T-helper 17 cell (primary cell): ENCODE data around the gene TM9SF4. TPM values are rescaled to one million over a fixed set of nuclear protein-coding genes. Genes with fewer than 3 reads are reported as not detected.
"Not testable (repeated sequence)": the region's sequence is repeated elsewhere in the genome, so short reads cannot be mapped to it uniquely, and the experiment has no call there.

Experiments used
- ATAC-seq: fragments of 150-1000 bp; cut with Tn5 transposase; 2 replicates; pipeline ENCODE4 v1.10.0; 2021; ENCODE audit warnings: mild to moderate bottlenecking, moderate library complexity
- DNase-seq, 3 donors: peaks; one replicate each; pipeline versions ENCODE4 v3.0.0 to v3.0.0-alpha.2; 2020 to 2021
- H3K9me3 ChIP-seq: one replicate; pipeline ENCODE4 v1.7.0; 2013; ENCODE audit warnings: low read length, mild to moderate bottlenecking; ENCODE audit not compliant: control insufficient read depth, poor library complexity, severe bottlenecking
- H3K27ac Mint-ChIP-seq: one replicate; pipeline ENCODE4 v1.8.0; 2022; ENCODE audit warnings: mild to moderate bottlenecking, moderate library complexity, mixed read lengths
- H3K27me3 Mint-ChIP-seq: one replicate; pipeline ENCODE4 v1.8.0; 2022; ENCODE audit warnings: mixed read lengths
- H3K36me3 Mint-ChIP-seq: one replicate; pipeline ENCODE4 v1.8.0; 2022; ENCODE audit warnings: low read depth, mixed read lengths
- H3K4me1 Mint-ChIP-seq: one replicate; pipeline ENCODE4 v1.8.0; 2022; ENCODE audit warnings: mild to moderate bottlenecking, mixed read lengths
- H3K4me3 Mint-ChIP-seq: one replicate; pipeline ENCODE4 v1.8.0; 2022; ENCODE audit warnings: mild to moderate bottlenecking, moderate library complexity, mixed read lengths
- total RNA-seq, 4 donors: library from RNA in 2 of 4; stranded (reverse) in 2 of 4; gene quantifications; one replicate each; pipeline ENCODE4 v1.2.3 and lab custom pipeline; 2022 to 2026

TM9SF4 gene
- total RNA-seq, 2 donors from 2014 or later: 41.2 to 42.4 TPM

- DNase-seq (no peak), ATAC-seq (no peak)
- no peaks in the 10 kb centered on the region for H3K9me3 ChIP-seq
- Mint-ChIP-seq H3K27me3 (no peaks in the 10 kb centered on the region), H3K27ac (no peak overlapping the region), H3K4me1 (peaks cover 16% of the 10 kb centered on the region), H3K4me3 (no peak overlapping the region), H3K36me3 (peaks cover 5% of the 10 kb centered on the region)
Measured at GRCh38 chr20:32195581-32195980, 86.1 kb downstream of the TM9SF4 start.

DNA sequence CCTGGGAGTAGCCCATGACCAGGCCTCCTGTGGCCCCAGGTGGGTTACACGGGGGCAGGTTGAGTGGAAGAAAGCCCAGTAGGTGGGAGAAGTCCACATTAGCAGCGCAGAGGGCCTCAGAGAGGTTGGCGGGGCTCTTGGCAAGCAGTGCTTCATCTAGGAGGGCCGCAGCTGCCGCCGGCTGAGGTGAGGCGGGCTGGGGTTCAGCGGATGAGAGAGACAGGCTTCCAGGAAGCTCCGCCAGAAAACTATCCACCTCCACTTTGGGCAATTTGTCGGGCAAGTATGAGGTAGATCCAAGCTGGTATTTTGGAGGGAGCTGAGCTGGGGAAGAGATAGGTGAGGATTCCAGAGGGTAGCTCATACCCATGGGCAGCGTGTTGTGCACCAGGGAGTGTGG, 87.1 kb downstream of the TM9SF4 start:
- H3K27ac Mint-ChIP-seq, ATAC-seq, H3K36me3 Mint-ChIP-seq, DNase-seq, H3K9me3 ChIP-seq, H3K4me3 Mint-ChIP-seq, H3K27me3 Mint-ChIP-seq: not testable (repeated sequence)
- peaks cover 16% of the 10 kb centered on the region for H3K4me1 Mint-ChIP-seq

- not testable (repeated sequence) for H3K36me3 Mint-ChIP-seq, ATAC-seq, H3K27ac Mint-ChIP-seq
Measured at GRCh38 chr20:32197136-32197535, 87.6 kb downstream of the TM9SF4 start.

GRCh38 chr20:32199006-32199405, 89.5 kb downstream of the TM9SF4 start:
- H3K9me3 ChIP-seq: no peaks in the 10 kb centered on the region
- H3K27ac Mint-ChIP-seq: peak overlapping the region; percentile 57
- no peaks in the 10 kb centered on the region for H3K27me3 Mint-ChIP-seq
- ATAC-seq (no peak), DNase-seq (no peak)
- H3K4me3 Mint-ChIP-seq: no peak overlapping the region
- peaks cover 24% of the 10 kb centered on the region for H3K4me1 Mint-ChIP-seq
- peaks cover 2% of the 10 kb centered on the region for H3K36me3 Mint-ChIP-seq

More at GRCh38 chr20:32197136-32197535, 87.6 kb downstream of the TM9SF4 start:
- H3K4me3 Mint-ChIP-seq, H3K9me3 ChIP-seq, DNase-seq, H3K27me3 Mint-ChIP-seq: not testable (repeated sequence)
- H3K4me1 Mint-ChIP-seq: peaks cover 16% of the 10 kb centered on the region

- H3K27ac Mint-ChIP-seq: no peak overlapping the region
- peaks cover 42% of the 10 kb centered on the region for H3K4me1 Mint-ChIP-seq
- H3K36me3 Mint-ChIP-seq: peaks cover 2% of the 10 kb centered on the region
- DNase-seq (no peak), ATAC-seq (no peak)
- no peak overlapping the region for H3K4me3 Mint-ChIP-seq
- H3K27me3 Mint-ChIP-seq: no peaks in the 10 kb centered on the region
- H3K9me3 ChIP-seq: no peaks in the 10 kb centered on the region
Measured at GRCh38 chr20:32201296-32201976, 91.9 kb downstream of the TM9SF4 start.

DNA sequence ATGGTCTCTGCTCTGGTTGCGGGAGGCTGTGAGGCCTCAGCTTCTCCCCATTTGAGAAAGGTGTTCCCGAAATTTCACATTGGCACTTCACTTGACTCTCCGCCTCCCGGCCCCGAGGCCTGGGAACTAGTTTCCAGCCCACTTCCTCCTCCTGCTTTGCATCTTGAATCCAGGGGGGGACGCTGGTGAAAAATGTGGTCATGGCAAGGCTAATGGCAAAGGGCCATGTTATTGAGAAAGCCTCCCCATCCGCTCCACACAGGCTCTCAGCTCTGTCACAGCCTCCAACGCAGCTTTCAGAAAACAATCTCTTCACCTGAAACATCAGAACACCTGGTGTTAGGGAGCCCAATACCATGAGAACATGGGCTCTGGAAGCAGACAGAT, 92.5 kb downstream of the TM9SF4 start:
- DNase-seq (no peak), ATAC-seq (no peak)
- H3K9me3 ChIP-seq: no peaks in the 10 kb centered on the region
- no peak overlapping the region for H3K4me3 Mint-ChIP-seq
- H3K27ac Mint-ChIP-seq: peak overlapping the region; percentile 77
- peaks cover 48% of the 10 kb centered on the region for H3K4me1 Mint-ChIP-seq
- H3K27me3 Mint-ChIP-seq: no peaks in the 10 kb centered on the region
- H3K36me3 Mint-ChIP-seq: peaks cover 4% of the 10 kb centered on the region

- H3K4me3 Mint-ChIP-seq: no peak overlapping the region
- peaks cover 48% of the 10 kb centered on the region for H3K4me1 Mint-ChIP-seq
- no peaks in the 10 kb centered on the region for H3K9me3 ChIP-seq
- DNase-seq (no peak), ATAC-seq (no peak)
- no peaks in the 10 kb centered on the region for H3K27me3 Mint-ChIP-seq
- H3K27ac Mint-ChIP-seq: peak overlapping the region; percentile 99
- H3K36me3 Mint-ChIP-seq: peaks cover 2% of the 10 kb centered on the region
Measured at GRCh38 chr20:32203356-32204204, 94.1 kb downstream of the TM9SF4 start.

DNA sequence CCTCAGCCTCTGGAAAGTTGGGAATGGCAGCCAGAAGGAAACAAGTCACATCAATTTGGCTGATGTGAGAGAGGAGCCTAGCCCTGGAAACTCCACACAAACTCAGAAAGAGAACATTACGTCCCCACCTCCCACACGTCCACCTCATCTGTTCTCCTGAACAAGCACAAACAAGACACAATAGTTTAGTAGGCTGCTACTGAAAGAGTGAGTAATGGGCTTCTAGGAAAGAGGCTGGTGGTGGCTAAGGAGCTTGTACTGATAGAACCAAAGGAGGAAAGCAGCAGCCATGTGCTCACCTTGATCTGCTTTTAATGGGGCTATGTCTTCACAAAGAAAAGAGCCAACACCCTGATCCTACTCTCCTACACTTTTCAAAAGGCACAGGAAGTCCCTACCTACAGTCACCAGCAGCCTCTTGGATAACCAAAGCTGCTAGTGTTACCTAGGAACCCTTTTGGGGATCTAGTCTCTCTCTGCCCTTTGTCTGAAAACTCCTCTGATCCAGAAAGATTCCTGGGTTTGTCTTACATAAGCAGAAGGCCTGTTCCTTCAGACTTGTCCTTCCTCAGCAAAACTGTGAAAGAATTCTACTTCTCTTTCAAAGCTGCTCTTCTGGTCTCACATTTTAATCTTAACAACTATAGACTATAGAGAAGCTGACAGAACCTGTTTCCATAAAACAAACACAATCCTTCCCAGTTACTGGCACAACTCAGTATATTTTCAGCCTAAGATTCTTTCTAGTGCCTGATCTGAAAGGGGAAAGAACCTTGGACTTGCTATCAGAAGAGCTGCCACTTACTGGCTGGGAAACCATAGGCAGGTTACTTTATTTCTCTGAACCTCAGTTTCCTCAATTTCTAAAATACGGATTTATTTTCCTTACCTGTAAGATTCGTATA, 94.9 kb downstream of the TM9SF4 start:
- peaks cover 57% of the 10 kb centered on the region for H3K4me1 Mint-ChIP-seq
- ATAC-seq: no peak
- no peaks in the 10 kb centered on the region for H3K9me3 ChIP-seq
- peak overlapping the region; percentile 97 for H3K4me3 Mint-ChIP-seq
- no peaks in the 10 kb centered on the region for H3K27me3 Mint-ChIP-seq
- H3K27ac Mint-ChIP-seq: peak overlapping the region; percentile 99
- no peak for DNase-seq
- H3K36me3 Mint-ChIP-seq: peaks cover 2% of the 10 kb centered on the region

DNA sequence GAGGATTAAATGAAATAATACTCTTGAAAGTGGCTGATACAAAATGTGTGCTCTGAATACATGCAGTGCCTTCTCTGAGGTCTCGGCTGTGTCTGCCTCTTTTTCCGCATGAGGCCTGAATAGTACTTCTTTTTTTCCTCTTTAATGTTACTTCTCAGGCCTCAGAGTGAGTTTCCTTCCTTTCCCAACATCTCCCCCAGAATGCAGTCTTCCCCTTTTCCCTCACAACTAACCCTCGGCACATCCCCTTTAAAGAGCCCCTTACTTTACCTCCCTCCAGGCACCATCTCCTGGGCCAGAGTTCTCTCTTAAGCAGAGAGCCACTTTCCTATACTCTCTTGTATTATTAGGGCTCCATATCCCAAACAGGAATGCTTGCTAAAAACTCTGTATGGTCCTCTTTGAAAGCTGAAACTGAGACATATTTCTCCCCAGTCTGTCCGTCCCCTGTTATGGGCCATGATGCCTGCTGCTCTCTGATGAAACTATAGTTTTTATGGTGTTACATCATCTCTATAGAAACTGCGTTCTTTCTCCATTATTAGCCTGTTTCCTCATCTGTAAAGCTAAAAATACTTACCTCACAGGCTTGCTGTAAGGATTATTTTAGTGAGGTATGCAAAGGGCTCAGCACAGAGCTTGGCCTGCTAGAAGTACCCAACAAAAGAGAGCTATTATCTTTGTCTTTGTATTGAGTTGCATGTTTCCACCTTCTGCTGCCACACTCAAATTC, 95.8 kb downstream of the TM9SF4 start:
- Mint-ChIP-seq H3K27ac (peak overlapping the region; percentile 99), H3K27me3 (no peaks in the 10 kb centered on the region), H3K4me3 (peak overlapping the region; percentile 97), H3K4me1 (peaks cover 64% of the 10 kb centered on the region), H3K36me3 (peaks cover 2% of the 10 kb centered on the region)
- DNase-seq: no peak
- ATAC-seq: no peak
- H3K9me3 ChIP-seq: no peaks in the 10 kb centered on the region

- Mint-ChIP-seq H3K4me1 (peaks cover 66% of the 10 kb centered on the region), H3K4me3 (peak overlapping the region; percentile 97), H3K36me3 (peaks cover 2% of the 10 kb centered on the region), H3K27me3 (no peaks in the 10 kb centered on the region), H3K27ac (peak overlapping the region; percentile 99)
- no peaks in the 10 kb centered on the region for H3K9me3 ChIP-seq
- DNase-seq: no peak
- ATAC-seq: no peak
Measured at GRCh38 chr20:32205843-32206759, 96.6 kb downstream of the TM9SF4 start.

DNA sequence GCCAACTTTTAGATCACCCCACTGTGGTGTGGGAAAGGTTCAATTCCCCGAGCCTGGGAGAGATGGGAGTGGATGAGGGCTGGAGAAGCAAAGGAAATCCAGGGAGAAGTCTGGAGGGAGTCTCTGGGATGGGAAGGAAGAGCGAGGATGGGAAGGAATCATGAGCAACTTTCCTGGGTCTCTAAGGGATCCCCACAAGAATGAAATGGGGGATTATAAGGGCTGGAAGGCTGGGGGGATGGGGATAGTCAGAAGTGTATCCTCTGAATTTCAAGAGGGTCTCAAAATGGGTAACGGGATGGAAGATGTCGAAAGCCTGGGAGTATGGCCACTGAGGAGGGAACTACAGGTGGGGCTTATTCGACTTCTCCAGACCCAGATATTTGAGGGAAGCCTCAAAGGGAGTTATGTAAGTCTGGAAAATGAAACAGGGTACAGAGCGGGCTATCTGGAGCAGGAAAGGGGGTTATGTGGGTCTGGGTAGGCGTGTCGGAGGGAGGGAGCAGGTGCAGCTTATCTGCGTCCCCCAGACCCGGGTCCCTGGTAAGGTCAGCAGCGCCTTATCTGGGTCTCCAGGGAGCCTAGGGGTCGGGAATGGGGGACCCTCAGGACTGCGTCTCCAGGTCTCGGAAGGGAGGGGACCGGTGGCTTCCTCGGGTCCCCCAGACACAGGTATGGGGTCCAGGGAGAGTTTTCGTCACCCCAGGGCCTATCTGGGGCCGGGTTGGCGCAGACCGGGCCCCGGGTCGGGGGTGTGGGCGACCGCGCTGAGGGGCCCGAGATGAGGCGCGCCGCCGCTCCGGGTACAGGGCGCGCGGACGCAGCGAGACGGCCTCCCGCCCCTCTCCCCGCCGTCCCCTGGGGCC, 97.5 kb downstream of the TM9SF4 start:
- peaks cover 7% of the 10 kb centered on the region for H3K36me3 Mint-ChIP-seq
- H3K27me3 Mint-ChIP-seq: no peaks in the 10 kb centered on the region
- peak in 1 of 3 donors; percentile 11 for DNase-seq
- H3K27ac Mint-ChIP-seq: peak overlapping the region; percentile 99
- H3K4me3 Mint-ChIP-seq: peak overlapping the region; percentile 97
- peak; percentile 3 for ATAC-seq
- H3K9me3 ChIP-seq: no peaks in the 10 kb centered on the region
- peaks cover 70% of the 10 kb centered on the region for H3K4me1 Mint-ChIP-seq
